NCI-H1694 (cell line): Measurements from ENCODE around the gene NRIP1.

ENCODE experiments used
- DNase-seq: peaks from one replicate; lab custom pipeline; 2025; lab: John Stamatoyannopoulos, UW

NRIP1 gene

GRCh38 chr21:14917762-14918161, 147.0 kb downstream of the NRIP1 start:
- DNase-seq: no peak

GRCh38 chr21:14916676-14917141, 148.1 kb downstream of the NRIP1 start:
- DNase-seq: no peak

- DNase-seq: no peak
Measured at GRCh38 chr21:14913638-14914037, 151.2 kb downstream of the NRIP1 start.

GRCh38 chr21:14911351-14911750, 153.4 kb downstream of the NRIP1 start:
- DNase-seq: no peak
